GM10266 (cell line): Measurements from ENCODE around the gene DNMBP.
A peak's percentile ranks its signal among the peaks of the same experiment; 100 is the strongest.

Experiments used
- DNase-seq: peaks from one replicate; pipeline ENCODE4 v3.0.0; 2012; ENCODE audit errors: extremely low spot score
- TF ChIP-seq, protein P1 (sequence below): IDR thresholded peaks from 2 replicates; pipeline ENCODE4 v1.5.1; 2012; ENCODE audit warnings: mild to moderate bottlenecking, low read depth; ENCODE audit not compliant: control insufficient read depth, insufficient read depth; ENCODE audit errors: missing control alignments

DNMBP gene

DNA sequence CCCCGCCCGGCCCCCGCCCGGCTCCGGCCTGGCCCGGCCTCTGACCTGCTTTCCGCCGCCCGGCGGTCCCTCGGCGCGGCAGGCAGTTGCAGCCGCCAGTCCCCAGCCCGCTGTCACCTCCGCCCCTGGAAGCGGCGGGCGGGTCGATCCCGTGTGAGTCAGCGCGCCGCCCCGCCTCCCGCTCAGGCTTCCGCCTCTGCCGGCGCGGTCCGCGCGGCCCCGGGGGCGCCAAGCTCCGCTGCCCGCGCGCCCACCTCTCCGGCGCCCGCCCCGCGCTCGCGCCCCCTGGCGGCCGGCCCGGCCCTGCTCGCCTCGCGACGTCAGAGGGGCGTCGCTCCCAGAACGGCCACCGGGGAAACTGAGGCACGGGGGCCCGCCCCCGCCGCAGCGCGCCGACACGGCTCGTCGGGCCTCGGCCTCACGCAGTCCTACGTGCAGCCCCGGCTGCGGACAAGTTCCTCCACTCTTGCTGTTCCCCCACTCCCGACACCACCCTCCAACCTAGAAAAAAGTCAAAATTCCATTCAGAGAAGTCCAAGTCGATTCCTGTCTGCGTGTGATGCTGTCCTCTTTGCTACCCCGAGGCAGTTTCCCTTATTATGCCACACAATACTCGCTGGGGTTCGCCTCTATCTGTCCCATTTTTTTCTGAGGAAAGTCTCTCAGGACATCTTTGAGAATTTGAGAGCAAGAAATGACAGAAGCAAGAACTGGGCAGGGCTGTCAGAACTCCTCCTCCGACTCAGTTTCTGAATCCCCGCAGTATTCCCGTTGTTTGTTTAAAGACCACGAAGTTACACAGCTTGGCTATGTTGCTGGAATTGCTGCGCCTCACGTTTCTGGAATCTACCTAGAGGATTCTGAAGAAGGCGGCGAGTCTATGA, at the start of gene DNMBP:
TSS of gene DNMBP (minus strand) at position 155 of the 884 bp plus-strand sequence. CDS start 37,823 bp downstream, outside the sequence.
- peak; percentile 96 for DNase-seq
- TF ChIP-seq, protein P1, sequence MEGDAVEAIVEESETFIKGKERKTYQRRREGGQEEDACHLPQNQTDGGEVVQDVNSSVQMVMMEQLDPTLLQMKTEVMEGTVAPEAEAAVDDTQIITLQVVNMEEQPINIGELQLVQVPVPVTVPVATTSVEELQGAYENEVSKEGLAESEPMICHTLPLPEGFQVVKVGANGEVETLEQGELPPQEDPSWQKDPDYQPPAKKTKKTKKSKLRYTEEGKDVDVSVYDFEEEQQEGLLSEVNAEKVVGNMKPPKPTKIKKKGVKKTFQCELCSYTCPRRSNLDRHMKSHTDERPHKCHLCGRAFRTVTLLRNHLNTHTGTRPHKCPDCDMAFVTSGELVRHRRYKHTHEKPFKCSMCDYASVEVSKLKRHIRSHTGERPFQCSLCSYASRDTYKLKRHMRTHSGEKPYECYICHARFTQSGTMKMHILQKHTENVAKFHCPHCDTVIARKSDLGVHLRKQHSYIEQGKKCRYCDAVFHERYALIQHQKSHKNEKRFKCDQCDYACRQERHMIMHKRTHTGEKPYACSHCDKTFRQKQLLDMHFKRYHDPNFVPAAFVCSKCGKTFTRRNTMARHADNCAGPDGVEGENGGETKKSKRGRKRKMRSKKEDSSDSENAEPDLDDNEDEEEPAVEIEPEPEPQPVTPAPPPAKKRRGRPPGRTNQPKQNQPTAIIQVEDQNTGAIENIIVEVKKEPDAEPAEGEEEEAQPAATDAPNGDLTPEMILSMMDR = peak; percentile 95

GRCh38 chr10:100057948-100058347, 48.2 kb upstream of the DNMBP start:
- no peak for DNase-seq
- TF ChIP-seq, protein P1 = no peak

GRCh38 chr10:100053686-100054460, 44.1 kb upstream of the DNMBP start:
- TF ChIP-seq, protein P1 = no peak
- no peak for DNase-seq

DNA sequence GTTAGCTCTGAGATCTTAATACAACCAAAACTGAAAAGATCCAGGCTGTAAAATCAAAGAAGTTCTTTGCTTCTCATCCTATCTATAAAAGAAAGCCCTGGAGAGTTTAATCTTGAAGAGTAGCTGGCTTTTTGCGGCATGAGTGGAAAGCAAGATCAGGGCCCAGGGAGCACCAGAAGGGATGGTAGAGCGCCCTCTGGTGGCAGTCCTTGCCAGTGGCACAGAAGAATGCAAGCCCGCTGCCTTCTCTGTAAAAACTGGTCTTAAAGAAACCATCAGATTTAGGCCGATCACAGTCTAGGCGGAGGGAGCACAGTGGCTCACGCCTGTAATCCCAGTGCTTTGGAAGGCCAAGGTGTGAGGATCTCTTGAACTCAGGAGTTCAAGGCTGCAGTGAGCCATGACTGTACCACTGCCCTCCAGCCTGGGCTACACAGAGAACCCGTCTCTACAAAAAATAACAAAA, 36.3 kb upstream of the DNMBP start:
- DNase-seq = peak; percentile 70
- TF ChIP-seq, protein P1 = peak; percentile 93

DNA sequence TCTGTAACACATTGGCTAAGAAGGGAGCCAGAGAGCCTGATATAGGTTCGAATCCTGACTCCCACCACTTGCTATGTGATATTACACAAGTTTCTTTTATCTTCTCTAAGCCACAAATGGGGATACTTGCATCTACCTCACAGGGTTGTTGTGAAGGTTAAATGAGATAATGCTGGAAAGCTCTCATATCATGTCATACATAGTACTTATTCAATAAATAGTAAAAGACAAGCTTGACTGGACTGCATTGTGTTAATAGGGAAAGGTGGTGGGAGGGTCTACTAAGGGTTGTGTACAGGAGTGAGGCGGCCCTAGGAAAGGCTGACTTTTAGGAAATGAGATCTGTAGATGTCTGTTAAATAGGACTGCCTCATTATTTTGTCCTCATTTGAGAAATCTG, 35.8 kb upstream of the DNMBP start:
- DNase-seq = no peak
- TF ChIP-seq, protein P1 = no peak

DNA sequence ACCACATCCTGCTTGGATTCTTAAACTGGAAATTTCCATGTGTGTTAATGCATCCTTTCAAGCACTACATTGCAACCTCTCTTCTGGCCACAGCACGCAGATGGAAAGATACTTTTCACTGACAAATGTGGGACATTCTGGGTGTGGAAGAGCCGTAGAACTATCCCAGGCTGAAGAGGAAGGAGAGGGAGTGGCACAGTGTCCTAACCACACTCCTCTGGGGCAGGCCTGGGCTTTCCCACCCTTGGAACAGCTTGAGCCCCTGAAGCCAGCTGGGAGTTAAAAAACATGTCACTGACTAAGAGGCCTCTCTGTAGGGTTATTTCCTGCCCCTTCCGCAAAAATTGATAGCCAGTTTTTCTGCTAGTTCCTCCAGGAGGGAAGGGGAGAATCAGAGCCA, 34.0 kb upstream of the DNMBP start:
- TF ChIP-seq, protein P1 = no peak
- no peak for DNase-seq
